A673 (cell line): Measurements from ENCODE around the gene PTGIS.

Source experiments
- EZH2 ChIP-seq: fragments of 200-600 bp; sonication (generic); IDR thresholded peaks from 2 replicates; pipeline ENCODE4 v1.6.1; 2017; ENCODE audit warnings: borderline replicate concordance, low read depth, mild to moderate bottlenecking, mixed read lengths, antibody characterized with exemption, low read length; ENCODE audit not compliant: poor library complexity, severe bottlenecking
- TF ChIP-seq, protein P1 (sequence below): fragments of 300-800, 200-600 bp; sonication (generic); conservative IDR thresholded peaks from 2 replicates; pipeline ENCODE4 v1.5.1; 2017; ENCODE audit warnings: low read depth, mild to moderate bottlenecking, antibody characterized with exemption, low read length, moderate library complexity, mixed read lengths

DNA sequence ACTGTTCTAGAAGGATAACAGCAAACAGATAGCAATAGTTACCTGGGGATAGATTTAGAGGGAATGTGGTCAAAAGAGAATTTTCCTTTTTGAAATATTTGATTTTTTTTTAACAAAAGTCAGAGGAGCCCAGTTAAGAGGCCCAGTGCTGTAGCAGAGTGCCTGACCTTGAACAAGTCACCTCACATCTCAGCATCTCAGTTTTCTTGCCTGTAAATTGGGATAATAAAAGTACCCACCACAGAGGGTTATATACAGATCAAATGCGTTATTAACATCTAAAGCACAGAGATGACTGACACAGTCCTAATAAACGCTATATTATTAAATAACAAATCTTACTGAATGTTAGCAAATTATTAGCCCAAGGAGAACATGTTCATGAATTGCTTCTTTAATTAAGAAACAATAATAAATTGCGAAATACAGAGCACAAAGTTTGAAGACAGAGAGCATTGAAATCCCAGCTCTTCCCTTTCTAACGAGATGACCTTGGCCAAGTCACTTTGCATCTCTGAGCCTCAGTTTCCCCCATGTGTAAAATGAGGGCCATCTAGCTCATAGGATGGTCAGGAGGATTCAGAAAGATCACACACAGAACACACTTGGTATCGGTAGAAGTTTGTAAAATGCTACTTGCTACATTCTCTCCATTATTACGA, 35.5 kb downstream of the PTGIS start:
- TF ChIP-seq, protein P1, sequence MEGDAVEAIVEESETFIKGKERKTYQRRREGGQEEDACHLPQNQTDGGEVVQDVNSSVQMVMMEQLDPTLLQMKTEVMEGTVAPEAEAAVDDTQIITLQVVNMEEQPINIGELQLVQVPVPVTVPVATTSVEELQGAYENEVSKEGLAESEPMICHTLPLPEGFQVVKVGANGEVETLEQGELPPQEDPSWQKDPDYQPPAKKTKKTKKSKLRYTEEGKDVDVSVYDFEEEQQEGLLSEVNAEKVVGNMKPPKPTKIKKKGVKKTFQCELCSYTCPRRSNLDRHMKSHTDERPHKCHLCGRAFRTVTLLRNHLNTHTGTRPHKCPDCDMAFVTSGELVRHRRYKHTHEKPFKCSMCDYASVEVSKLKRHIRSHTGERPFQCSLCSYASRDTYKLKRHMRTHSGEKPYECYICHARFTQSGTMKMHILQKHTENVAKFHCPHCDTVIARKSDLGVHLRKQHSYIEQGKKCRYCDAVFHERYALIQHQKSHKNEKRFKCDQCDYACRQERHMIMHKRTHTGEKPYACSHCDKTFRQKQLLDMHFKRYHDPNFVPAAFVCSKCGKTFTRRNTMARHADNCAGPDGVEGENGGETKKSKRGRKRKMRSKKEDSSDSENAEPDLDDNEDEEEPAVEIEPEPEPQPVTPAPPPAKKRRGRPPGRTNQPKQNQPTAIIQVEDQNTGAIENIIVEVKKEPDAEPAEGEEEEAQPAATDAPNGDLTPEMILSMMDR: no peak
- TF ChIP-seq EZH2: no peak
